Measurements from ENCODE around the gene TBC1D17. TPM values are rescaled to one million over a fixed set of nuclear protein-coding genes. Genes with fewer than 3 reads are reported as not detected.
A peak's percentile ranks its signal among the peaks of the same experiment; 100 is the strongest.

Gene TBC1D17
- 5.1 TPM for total RNA-seq
- 10 to 100 TPM; 28.8 to 41.7 (median 37.9) TPM for polyA plus RNA-seq (ENCODE audit: insufficient read depth in 1 of 8, insufficient read length in 8 of 8, low replicate concordance in 1 of 8)
- long read RNA-seq, donor 1, partial matches to known transcripts = 0 of 1 reads
- long read RNA-seq, donor 1, other reads (novel, unspliced or antisense) = 0 of 1 reads
- long read RNA-seq, donor 2, partial matches to known transcripts = 0 of 1 reads
- long read RNA-seq, donor 2, other reads (novel, unspliced or antisense) = 0 of 1 reads
- long read RNA-seq, donor 3, partial matches to known transcripts = 0 of 4 reads
- long read RNA-seq, donor 3, other reads (novel, unspliced or antisense) = 0 of 4 reads
- long read RNA-seq, donor 4 = 0 reads
- long read RNA-seq, donor 5, partial matches to known transcripts = 20 of 65 reads
- long read RNA-seq, donor 5, other reads (novel, unspliced or antisense) = 40 of 65 reads
- long read RNA-seq, donor 6, partial matches to known transcripts = 0 of 3 reads
- long read RNA-seq, donor 6, other reads (novel, unspliced or antisense) = 0 of 3 reads
- long read RNA-seq, donor 7 = 0 reads
- long read RNA-seq, donor 8 = 0 reads
- long read RNA-seq, donor 9, partial matches to known transcripts = 0 of 5 reads
- long read RNA-seq, donor 9, other reads (novel, unspliced or antisense) = 0 of 5 reads
- long read RNA-seq, donor 10, partial matches to known transcripts = 0 of 2 reads
- long read RNA-seq, donor 10, other reads (novel, unspliced or antisense) = 0 of 2 reads
- long read RNA-seq, donor 11, partial matches to known transcripts = 0 of 3 reads
- long read RNA-seq, donor 11, other reads (novel, unspliced or antisense) = 0 of 3 reads

GRCh38 chr19:49877020-49877878, at the start of gene TBC1D17, which contains the start of gene AKT1S1:
TBC1D17 (plus strand) TSS chr19:49877702; CDS start chr19:49877724, 22 bp downstream.
AKT1S1 (minus strand) TSS chr19:49877355; CDS start chr19:49873295, 4,060 bp downstream.
- Histone ChIP-seq H3K27ac (ENCODE audit: low read length) (peak within 1 kb of the TSS; percentile 99), H3K27me3 (ENCODE audit: control insufficient read depth, insufficient read depth, low read length) (no peaks in the 10 kb centered on the region), H3K4me3 (ENCODE audit: low read length) (peak within 1 kb of the TSS; percentile 87), H3K9me3 (replicated peaks; ENCODE audit: control insufficient read depth, low read depth, low read length) (no peaks in the 10 kb centered on the region), H3K4me1 (ENCODE audit: control insufficient read depth, insufficient read depth, low read length) (peaks cover 24% of the 10 kb centered on the region), H3K36me3 (ENCODE audit: control insufficient read depth, insufficient read depth, low read length) (peaks cover 46% of the 10 kb centered on the region)
- WGBS (ENCODE audit: insufficient coverage) = 0% methylated on average over 51 of the region's 61 CpGs
- DNase-seq = peak; percentile 100

- H3K36me3 ChIP-seq (ENCODE audit: control insufficient read depth, insufficient read depth, low read length) = peaks cover 77% of the 10 kb centered on the region
- H3K27me3 ChIP-seq (ENCODE audit: control insufficient read depth, insufficient read depth, low read length) = no peaks in the 10 kb centered on the region
- H3K27ac ChIP-seq (ENCODE audit: low read length) = no peak overlapping the region
- no peaks in the 10 kb centered on the region for H3K9me3 ChIP-seq (replicated peaks; ENCODE audit: control insufficient read depth, low read depth, low read length)
- WGBS (ENCODE audit: insufficient coverage) = 69% methylated on average over 7 of the region's 8 CpGs
- H3K4me3 ChIP-seq (ENCODE audit: low read length) = no peak overlapping the region
- peaks cover 27% of the 10 kb centered on the region for H3K4me1 ChIP-seq (ENCODE audit: control insufficient read depth, insufficient read depth, low read length)
- DNase-seq = no peak
These were observed 48.3 kb upstream of the TBC1D17 start for GRCh38 chr19:49829200-49829599.

GRCh38 chr19:49829721-49830120, 47.8 kb upstream of the TBC1D17 start:
- H3K27me3 ChIP-seq (ENCODE audit: control insufficient read depth, insufficient read depth, low read length) = no peaks in the 10 kb centered on the region
- peaks cover 79% of the 10 kb centered on the region for H3K36me3 ChIP-seq (ENCODE audit: control insufficient read depth, insufficient read depth, low read length)
- H3K4me1 ChIP-seq (ENCODE audit: control insufficient read depth, insufficient read depth, low read length) = peaks cover 32% of the 10 kb centered on the region
- DNase-seq = no peak
- WGBS (ENCODE audit: insufficient coverage) = 91% methylated on average over 18 of the region's 18 CpGs
- H3K4me3 ChIP-seq (ENCODE audit: low read length) = no peak overlapping the region
- no peak overlapping the region for H3K27ac ChIP-seq (ENCODE audit: low read length)
- no peaks in the 10 kb centered on the region for H3K9me3 ChIP-seq (replicated peaks; ENCODE audit: control insufficient read depth, low read depth, low read length)

- no peaks in the 10 kb centered on the region for H3K27me3 ChIP-seq (ENCODE audit: control insufficient read depth, insufficient read depth, low read length)
- H3K4me3 ChIP-seq (ENCODE audit: low read length) = no peak overlapping the region
- WGBS (ENCODE audit: insufficient coverage) = 91% methylated on average over 11 of the region's 12 CpGs
- no peaks in the 10 kb centered on the region for H3K9me3 ChIP-seq (replicated peaks; ENCODE audit: control insufficient read depth, low read depth, low read length)
- no peak for DNase-seq
- peaks cover 35% of the 10 kb centered on the region for H3K4me1 ChIP-seq (ENCODE audit: control insufficient read depth, insufficient read depth, low read length)
- H3K27ac ChIP-seq (ENCODE audit: low read length) = no peak overlapping the region
- peaks cover 90% of the 10 kb centered on the region for H3K36me3 ChIP-seq (ENCODE audit: control insufficient read depth, insufficient read depth, low read length)
These were observed 46.7 kb upstream of the TBC1D17 start for GRCh38 chr19:49830766-49831165.

GRCh38 chr19:49831592-49831991, 45.9 kb upstream of the TBC1D17 start:
- no peak overlapping the region for H3K4me3 ChIP-seq (ENCODE audit: low read length)
- H3K9me3 ChIP-seq (replicated peaks; ENCODE audit: control insufficient read depth, low read depth, low read length) = no peaks in the 10 kb centered on the region
- WGBS (ENCODE audit: insufficient coverage) = 98% methylated on average over 8 of the region's 8 CpGs
- no peak overlapping the region for H3K27ac ChIP-seq (ENCODE audit: low read length)
- peaks cover 93% of the 10 kb centered on the region for H3K36me3 ChIP-seq (ENCODE audit: control insufficient read depth, insufficient read depth, low read length)
- H3K27me3 ChIP-seq (ENCODE audit: control insufficient read depth, insufficient read depth, low read length) = no peaks in the 10 kb centered on the region
- peaks cover 29% of the 10 kb centered on the region for H3K4me1 ChIP-seq (ENCODE audit: control insufficient read depth, insufficient read depth, low read length)
- no peak for DNase-seq

- Histone ChIP-seq H3K4me3 (ENCODE audit: low read length) (no peak overlapping the region), H3K36me3 (ENCODE audit: control insufficient read depth, insufficient read depth, low read length) (peaks cover 93% of the 10 kb centered on the region), H3K27ac (ENCODE audit: low read length) (peak overlapping the region; percentile 51), H3K27me3 (ENCODE audit: control insufficient read depth, insufficient read depth, low read length) (no peaks in the 10 kb centered on the region), H3K9me3 (replicated peaks; ENCODE audit: control insufficient read depth, low read depth, low read length) (no peaks in the 10 kb centered on the region), H3K4me1 (ENCODE audit: control insufficient read depth, insufficient read depth, low read length) (peaks cover 24% of the 10 kb centered on the region)
- no peak for DNase-seq
- 67% methylated on average over 6 of the region's 9 CpGs for WGBS (ENCODE audit: insufficient coverage)
These were observed 44.9 kb upstream of the TBC1D17 start for GRCh38 chr19:49832556-49832955.

- no peaks in the 10 kb centered on the region for H3K27me3 ChIP-seq (ENCODE audit: control insufficient read depth, insufficient read depth, low read length)
- H3K9me3 ChIP-seq (replicated peaks; ENCODE audit: control insufficient read depth, low read depth, low read length) = no peaks in the 10 kb centered on the region
- peaks cover 24% of the 10 kb centered on the region for H3K4me1 ChIP-seq (ENCODE audit: control insufficient read depth, insufficient read depth, low read length)
- H3K27ac ChIP-seq (ENCODE audit: low read length) = peak overlapping the region; percentile 75
- WGBS (ENCODE audit: insufficient coverage) = 90% methylated on average over 7 of the region's 7 CpGs
- no peak overlapping the region for H3K4me3 ChIP-seq (ENCODE audit: low read length)
- no peak for DNase-seq
- peaks cover 98% of the 10 kb centered on the region for H3K36me3 ChIP-seq (ENCODE audit: control insufficient read depth, insufficient read depth, low read length)
These were observed 43.9 kb upstream of the TBC1D17 start for GRCh38 chr19:49833599-49833998.

GRCh38 chr19:49835562-49835961, 41.9 kb upstream of the TBC1D17 start:
- H3K36me3 ChIP-seq (ENCODE audit: control insufficient read depth, insufficient read depth, low read length) = peaks cover 93% of the 10 kb centered on the region
- H3K4me3 ChIP-seq (ENCODE audit: low read length) = no peak overlapping the region
- 93% methylated on average over 6 of the region's 12 CpGs for WGBS (ENCODE audit: insufficient coverage)
- peaks cover 24% of the 10 kb centered on the region for H3K4me1 ChIP-seq (ENCODE audit: control insufficient read depth, insufficient read depth, low read length)
- no peak overlapping the region for H3K27ac ChIP-seq (ENCODE audit: low read length)
- DNase-seq = no peak
- no peaks in the 10 kb centered on the region for H3K9me3 ChIP-seq (replicated peaks; ENCODE audit: control insufficient read depth, low read depth, low read length)
- H3K27me3 ChIP-seq (ENCODE audit: control insufficient read depth, insufficient read depth, low read length) = no peaks in the 10 kb centered on the region

GRCh38 chr19:49836176-49837008, 41.1 kb upstream of the TBC1D17 start:
- Histone ChIP-seq H3K27me3 (ENCODE audit: control insufficient read depth, insufficient read depth, low read length) (no peaks in the 10 kb centered on the region), H3K4me3 (ENCODE audit: low read length) (no peak overlapping the region), H3K27ac (ENCODE audit: low read length) (no peak overlapping the region), H3K36me3 (ENCODE audit: control insufficient read depth, insufficient read depth, low read length) (peaks cover 92% of the 10 kb centered on the region), H3K4me1 (ENCODE audit: control insufficient read depth, insufficient read depth, low read length) (peaks cover 24% of the 10 kb centered on the region), H3K9me3 (replicated peaks; ENCODE audit: control insufficient read depth, low read depth, low read length) (no peaks in the 10 kb centered on the region)
- DNase-seq = no peak
- WGBS (ENCODE audit: insufficient coverage) = 86% methylated on average over 17 of the region's 20 CpGs
